COLO668 (cell line): ENCODE results near the gene VAV2.

Experiments used
- DNase-seq: peaks from one replicate; lab custom pipeline; 2025; ENCODE audit not compliant: unreplicated experiment; lab: John Stamatoyannopoulos, UW

The VAV2 gene

GRCh38 chr9:133956520-133957076, 35.5 kb downstream of the VAV2 start:
- DNase-seq = no peak

- peak; percentile 24 for DNase-seq
Measured at GRCh38 chr9:133955821-133956411, 36.2 kb downstream of the VAV2 start.

GRCh38 chr9:133954862-133955529, 37.1 kb downstream of the VAV2 start:
- no peak for DNase-seq

GRCh38 chr9:133953976-133954709, 38.0 kb downstream of the VAV2 start:
- DNase-seq = no peak

- DNase-seq = no peak
Measured at GRCh38 chr9:133953621-133953975, 38.5 kb downstream of the VAV2 start.

- no peak for DNase-seq
Measured at GRCh38 chr9:133952598-133953550, 39.2 kb downstream of the VAV2 start.

- peak; percentile 16 for DNase-seq
Measured at GRCh38 chr9:133951265-133951664, 40.9 kb downstream of the VAV2 start.

- DNase-seq = peak; percentile 34
Measured at GRCh38 chr9:133950629-133951111, 41.5 kb downstream of the VAV2 start.

GRCh38 chr9:133950192-133950591, 41.9 kb downstream of the VAV2 start:
- peak; percentile 81 for DNase-seq

GRCh38 chr9:133949486-133950061, 42.5 kb downstream of the VAV2 start:
- peak; percentile 36 for DNase-seq

- no peak for DNase-seq
Measured at GRCh38 chr9:133948561-133949485, 43.3 kb downstream of the VAV2 start.

GRCh38 chr9:133948131-133948530, 44.0 kb downstream of the VAV2 start:
- DNase-seq = no peak

- DNase-seq = peak; percentile 47
Measured at GRCh38 chr9:133946840-133947486, 45.2 kb downstream of the VAV2 start.

GRCh38 chr9:133945977-133946753, 46.0 kb downstream of the VAV2 start:
- peak; percentile 65 for DNase-seq

GRCh38 chr9:133945314-133945975, 46.7 kb downstream of the VAV2 start:
- no peak for DNase-seq

GRCh38 chr9:133944746-133945135, 47.4 kb downstream of the VAV2 start:
- DNase-seq = no peak
